Cardiac muscle cell (in vitro differentiated cells and primary cell): ENCODE data around the gene HID1. TPM values are rescaled to one million over a fixed set of nuclear protein-coding genes. Genes with fewer than 3 reads are reported as not detected.
A peak's percentile ranks its signal among the peaks of the same experiment; 100 is the strongest.

Source experiments
- DNase-seq, 2 donors: peaks; one replicate each; pipeline versions ENCODE4 v3.0.0 to v3.0.0-alpha.2; 2010 to 2017; ENCODE audit warnings: low read depth in 1 of 2, low spot score in 1 of 2
- H3K27ac ChIP-seq: fragments of 200-600 bp; sonication (generic); 2 replicates; pipeline ENCODE4 v1.5.1; 2016
- H3K27me3 ChIP-seq: fragments of 200-600 bp; sonication (generic); 2 replicates; pipeline ENCODE4 v1.6.0; 2016; ENCODE audit warnings: control low read depth
- H3K36me3 ChIP-seq: fragments of 200-600 bp; sonication (generic); 2 replicates; pipeline ENCODE4 v1.5.1; 2016; ENCODE audit warnings: control low read depth
- H3K4me1 ChIP-seq: fragments of 200-600 bp; sonication (generic); 2 replicates; pipeline ENCODE4 v1.8.1; 2017; ENCODE audit warnings: low read depth, mild to moderate bottlenecking, mixed run types
- H3K4me3 ChIP-seq: fragments of 200-600 bp; sonication (generic); 2 replicates; pipeline ENCODE4 v1.5.1; 2016; ENCODE audit warnings: mild to moderate bottlenecking
- H3K9me3 ChIP-seq: fragments of 200-600 bp; sonication (generic); 2 replicates; pipeline ENCODE4 v1.5.1; 2017; ENCODE audit warnings: low read depth, mild to moderate bottlenecking, control low read depth
- polyA plus RNA-seq: library from polyadenylated mRNA; unstranded; fragments of >200 nt; fragmentation: Nextera tagmentation; extraction: Ambion mirVana; gene quantifications from 2 replicates; pipeline ENCODE4 v1.2.1, GENCODE V29; 2016
- total RNA-seq: library from RNA; depleted of rRNA; stranded (reverse); fragments of >200 nt; gene quantifications from 2 replicates; pipeline ENCODE4 v1.2.3, GENCODE V29; 2016
- TF ChIP-seq, protein P1 (sequence below): IDR thresholded peaks from 2 replicates; pipeline ENCODE4 v1.5.1; 2012; ENCODE audit warnings: low read depth, mild to moderate bottlenecking, low read length

The HID1 gene, protein sequence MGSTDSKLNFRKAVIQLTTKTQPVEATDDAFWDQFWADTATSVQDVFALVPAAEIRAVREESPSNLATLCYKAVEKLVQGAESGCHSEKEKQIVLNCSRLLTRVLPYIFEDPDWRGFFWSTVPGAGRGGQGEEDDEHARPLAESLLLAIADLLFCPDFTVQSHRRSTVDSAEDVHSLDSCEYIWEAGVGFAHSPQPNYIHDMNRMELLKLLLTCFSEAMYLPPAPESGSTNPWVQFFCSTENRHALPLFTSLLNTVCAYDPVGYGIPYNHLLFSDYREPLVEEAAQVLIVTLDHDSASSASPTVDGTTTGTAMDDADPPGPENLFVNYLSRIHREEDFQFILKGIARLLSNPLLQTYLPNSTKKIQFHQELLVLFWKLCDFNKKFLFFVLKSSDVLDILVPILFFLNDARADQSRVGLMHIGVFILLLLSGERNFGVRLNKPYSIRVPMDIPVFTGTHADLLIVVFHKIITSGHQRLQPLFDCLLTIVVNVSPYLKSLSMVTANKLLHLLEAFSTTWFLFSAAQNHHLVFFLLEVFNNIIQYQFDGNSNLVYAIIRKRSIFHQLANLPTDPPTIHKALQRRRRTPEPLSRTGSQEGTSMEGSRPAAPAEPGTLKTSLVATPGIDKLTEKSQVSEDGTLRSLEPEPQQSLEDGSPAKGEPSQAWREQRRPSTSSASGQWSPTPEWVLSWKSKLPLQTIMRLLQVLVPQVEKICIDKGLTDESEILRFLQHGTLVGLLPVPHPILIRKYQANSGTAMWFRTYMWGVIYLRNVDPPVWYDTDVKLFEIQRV
- total RNA-seq: 35.2 and 46.3 TPM in 2 replicates
- polyA plus RNA-seq: 45.4 and 57.3 TPM in 2 replicates

- Histone ChIP-seq H3K27me3 (peaks cover 36% of the 10 kb centered on the region), H3K27ac (no peak within 1 kb of the TSS), H3K4me3 (peak within 1 kb of the TSS; percentile 48), H3K36me3 (no peaks in the 10 kb centered on the region), H3K4me1 (peaks cover 11% of the 10 kb centered on the region), H3K9me3 (no peaks in the 10 kb centered on the region)
- peak; percentile 17 to 82 for DNase-seq
- TF ChIP-seq, protein P1, sequence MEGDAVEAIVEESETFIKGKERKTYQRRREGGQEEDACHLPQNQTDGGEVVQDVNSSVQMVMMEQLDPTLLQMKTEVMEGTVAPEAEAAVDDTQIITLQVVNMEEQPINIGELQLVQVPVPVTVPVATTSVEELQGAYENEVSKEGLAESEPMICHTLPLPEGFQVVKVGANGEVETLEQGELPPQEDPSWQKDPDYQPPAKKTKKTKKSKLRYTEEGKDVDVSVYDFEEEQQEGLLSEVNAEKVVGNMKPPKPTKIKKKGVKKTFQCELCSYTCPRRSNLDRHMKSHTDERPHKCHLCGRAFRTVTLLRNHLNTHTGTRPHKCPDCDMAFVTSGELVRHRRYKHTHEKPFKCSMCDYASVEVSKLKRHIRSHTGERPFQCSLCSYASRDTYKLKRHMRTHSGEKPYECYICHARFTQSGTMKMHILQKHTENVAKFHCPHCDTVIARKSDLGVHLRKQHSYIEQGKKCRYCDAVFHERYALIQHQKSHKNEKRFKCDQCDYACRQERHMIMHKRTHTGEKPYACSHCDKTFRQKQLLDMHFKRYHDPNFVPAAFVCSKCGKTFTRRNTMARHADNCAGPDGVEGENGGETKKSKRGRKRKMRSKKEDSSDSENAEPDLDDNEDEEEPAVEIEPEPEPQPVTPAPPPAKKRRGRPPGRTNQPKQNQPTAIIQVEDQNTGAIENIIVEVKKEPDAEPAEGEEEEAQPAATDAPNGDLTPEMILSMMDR: no peak
These were observed at the start of gene HID1 for GRCh38 chr17:74972107-74972972. Gene HID1, minus strand, starts transcription at chr17:74972759. Its CDS starts 103 bp downstream, at chr17:74972656.

DNA sequence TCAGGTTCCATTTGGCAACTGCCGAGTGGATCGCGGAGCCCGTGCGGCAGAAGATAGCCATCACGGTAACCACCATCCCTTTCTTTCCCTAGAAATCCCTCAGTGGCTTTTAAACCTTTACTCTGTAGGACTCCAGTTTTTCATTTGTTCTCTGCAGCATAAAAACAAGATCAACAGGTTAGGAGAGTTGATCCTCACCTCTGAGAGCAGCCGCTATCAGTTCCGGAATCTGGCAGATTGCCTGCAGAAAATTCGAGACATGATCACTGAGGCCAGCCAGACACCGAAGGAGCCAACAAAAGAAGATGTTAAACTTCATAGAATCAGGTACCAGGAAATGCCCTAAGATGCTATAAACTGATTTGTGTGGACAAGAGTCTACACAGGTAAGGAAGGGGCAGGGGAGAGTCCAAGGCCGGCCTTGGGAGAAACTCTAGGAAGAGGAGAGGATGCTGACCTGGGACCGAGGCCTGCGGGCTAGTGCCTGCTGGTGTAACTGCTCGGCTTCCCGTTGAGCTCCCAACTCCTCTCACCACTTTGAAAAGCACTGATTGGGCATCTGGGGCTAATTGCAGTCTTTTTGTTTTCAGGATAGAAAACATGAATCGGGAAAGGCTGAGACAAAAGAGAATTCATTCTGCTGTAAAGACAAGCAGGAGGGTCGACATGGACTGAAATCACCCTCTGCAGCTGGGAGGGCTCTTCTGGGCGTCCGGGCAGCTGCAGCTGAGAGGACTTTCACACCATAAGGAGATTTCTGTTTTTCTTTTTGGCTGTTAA lies 48.0 kb upstream of the HID1 start:
- Histone ChIP-seq H3K4me3 (no peak overlapping the region), H3K4me1 (no peaks in the 10 kb centered on the region), H3K27me3 (no peaks in the 10 kb centered on the region), H3K27ac (no peak overlapping the region), H3K36me3 (peaks cover 2% of the 10 kb centered on the region), H3K9me3 (no peaks in the 10 kb centered on the region)
- no peak for DNase-seq
- TF ChIP-seq, protein P1: no peak

DNA sequence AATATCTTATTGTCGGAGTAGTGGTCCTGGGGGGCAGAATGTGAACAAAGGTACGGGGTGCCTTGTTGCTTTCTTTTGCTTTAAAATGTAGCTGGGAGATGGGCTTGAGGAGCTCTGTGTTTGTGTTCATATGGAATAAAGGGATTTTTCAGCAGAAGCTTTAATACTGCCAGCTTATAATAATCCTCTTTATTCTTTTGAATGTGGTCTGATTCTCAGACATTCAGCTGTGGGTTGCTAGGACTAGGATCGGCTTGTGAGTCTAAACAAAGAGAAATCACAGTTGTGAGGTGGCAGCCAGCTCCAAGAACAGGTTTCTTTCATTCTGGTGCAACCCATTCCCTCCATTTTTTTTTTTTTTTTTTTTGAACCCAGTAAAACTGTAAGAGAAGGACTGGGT lies 47.2 kb upstream of the HID1 start:
- no peak for DNase-seq
- Histone ChIP-seq H3K27me3 (no peaks in the 10 kb centered on the region), H3K27ac (no peak overlapping the region), H3K36me3 (peaks cover 2% of the 10 kb centered on the region), H3K4me1 (no peaks in the 10 kb centered on the region), H3K4me3 (no peak overlapping the region), H3K9me3 (no peaks in the 10 kb centered on the region)
- TF ChIP-seq, protein P1: no peak

GRCh38 chr17:75019146-75019545 lies 46.6 kb upstream of the HID1 start:
- DNase-seq: no peak
- no peaks in the 10 kb centered on the region for H3K4me1 ChIP-seq
- no peaks in the 10 kb centered on the region for H3K9me3 ChIP-seq
- H3K36me3 ChIP-seq: peaks cover 2% of the 10 kb centered on the region
- TF ChIP-seq, protein P1: no peak
- no peak overlapping the region for H3K27ac ChIP-seq
- no peaks in the 10 kb centered on the region for H3K27me3 ChIP-seq
- no peak overlapping the region for H3K4me3 ChIP-seq
